SK-N-SH (cell line): ENCODE results near the gene ADGRL3. TPM values are rescaled to one million over a fixed set of nuclear protein-coding genes. Genes with fewer than 3 reads are reported as not detected.

Source experiments
- CTCF ChIA-PET: fragments of 300-600, 350-600 bp; formaldehyde crosslinking; extraction: SDS; loops from one replicate; lab custom pipeline; 2021; lab: Yijun Ruan, JAX
- POLR2A ChIA-PET: fragments of 350-600 bp; sonication (Branson Sonifier 250); formaldehyde crosslinking; extraction: SDS; loops from one replicate; lab custom pipeline; 2020; ENCODE audit warnings: antibody characterized with exemption, inconsistent platforms; lab: Yijun Ruan, JAX
- DNase-seq: peaks from one replicate; pipeline ENCODE4 v3.0.0; 2012
- H2AFZ ChIP-seq: fragments of 200-600 bp; sonication (generic); 2 replicates; pipeline ENCODE4 v1.8.1; 2016; ENCODE audit warnings: antibody characterized with exemption, mild to moderate bottlenecking, low read depth
- H3F3A ChIP-seq: fragments of 200-600 bp; sonication (generic); replicated peaks from 2 replicates; pipeline ENCODE3; 2016; ENCODE audit warnings: antibody characterized with exemption, mild to moderate bottlenecking; ENCODE audit not compliant: insufficient read depth
- H3K27ac ChIP-seq, 2 experiments: fragments of 200-500 bp in 1 of 2; fragments of 200-600 bp in 1 of 2; sonication (Bioruptor generic) in 1 of 2; sonication (generic), shearing (Covaris generic) in 1 of 2; 2 replicates each; pipeline versions ENCODE4 v1.5.1 to v1.6.1; 2014 to 2016; ENCODE audit warnings: low read depth in 2 of 2, inconsistent platforms in 1 of 2, low read length in 1 of 2, mild to moderate bottlenecking in 1 of 2, mixed read lengths in 1 of 2
- H3K27me3 ChIP-seq: fragments of 200-600 bp; sonication (generic), shearing (Covaris generic); 2 replicates; pipeline ENCODE4 v1.6.1; 2016; ENCODE audit warnings: mixed run types; ENCODE audit not compliant: insufficient read depth
- H3K36me3 ChIP-seq, 2 experiments: fragments of 200-500 bp in 1 of 2; fragments of 200-600 bp in 1 of 2; sonication (Bioruptor generic) in 1 of 2; sonication (generic) in 1 of 2; replicated peaks in 1 of 2; 2 replicates each; pipeline versions ENCODE3 to v1.5.1; 2014 to 2016; ENCODE audit warnings: low read length in 1 of 2, mild to moderate bottlenecking in 1 of 2; ENCODE audit not compliant: insufficient read depth in 2 of 2, control insufficient read depth in 1 of 2
- H3K4me1 ChIP-seq, 2 experiments: fragments of 200-500 bp in 1 of 2; fragments of 200-600 bp in 1 of 2; sonication (Bioruptor generic) in 1 of 2; sonication (generic), shearing (Covaris generic) in 1 of 2; 2 replicates each; pipeline versions ENCODE4 v1.5.1 to v1.6.1; 2014 to 2016; ENCODE audit warnings: low read depth in 1 of 2, low read length in 1 of 2, mixed run types in 1 of 2; ENCODE audit not compliant: insufficient read depth in 2 of 2, control insufficient read depth in 1 of 2
- H3K4me2 ChIP-seq: fragments of 200-600 bp; sonication (generic), shearing (Covaris generic); 2 replicates; pipeline ENCODE4 v1.6.1; 2017; ENCODE audit warnings: mixed run types
- H3K4me3 ChIP-seq, 2 experiments: fragments of 200-500 bp in 1 of 2; fragments of 200-600 bp in 1 of 2; sonication (Bioruptor generic) in 1 of 2; sonication (generic), shearing (Covaris generic) in 1 of 2; 2 replicates each; pipeline versions ENCODE4 v1.5.1 to v1.8.1; 2014 to 2016; ENCODE audit warnings: low read depth in 2 of 2, inconsistent platforms in 1 of 2, low read length in 1 of 2, mild to moderate bottlenecking in 1 of 2, mixed read lengths in 1 of 2, moderate library complexity in 1 of 2
- H3K79me2 ChIP-seq: fragments of 200-600 bp; sonication (generic); 2 replicates; pipeline ENCODE4 v1.8.1; 2017; ENCODE audit warnings: mild to moderate bottlenecking; ENCODE audit not compliant: insufficient read depth
- H3K9ac ChIP-seq: fragments of 200-600 bp; sonication (generic); 2 replicates; pipeline ENCODE4 v1.6.1; 2017; ENCODE audit warnings: mixed run types
- H3K9me2 ChIP-seq: fragments of 200-600 bp; sonication (generic); 2 replicates; pipeline ENCODE4 v1.6.1; 2017; ENCODE audit warnings: mixed run types
- H3K9me3 ChIP-seq: fragments of 200-600 bp; sonication (generic); 2 replicates; pipeline ENCODE4 v1.6.1; 2017; ENCODE audit warnings: mixed run types, mild to moderate bottlenecking, moderate library complexity
- H4K20me1 ChIP-seq: fragments of 200-600 bp; sonication (generic); 2 replicates; pipeline ENCODE4 v1.6.1; 2017; ENCODE audit warnings: mild to moderate bottlenecking, mixed run types; ENCODE audit not compliant: insufficient read depth
- CHD2 ChIP-seq: fragments of 150-350 bp; IDR thresholded peaks from 2 replicates; pipeline ENCODE4 v1.6.1; 2018; ENCODE audit warnings: low read length; ENCODE audit not compliant: partially characterized antibody
- EZH2phosphoT487 ChIP-seq: fragments of 200-600 bp; sonication (generic); IDR thresholded peaks from 2 replicates; pipeline ENCODE4 v1.6.1; 2017; ENCODE audit warnings: low read depth, mixed run types, mild to moderate bottlenecking, antibody characterized with exemption, moderate library complexity, borderline replicate concordance
- FOXM1 ChIP-seq: IDR thresholded peaks from 2 replicates; pipeline ENCODE4 v1.4.0; 2012; ENCODE audit warnings: low read depth, mild to moderate bottlenecking
- GABPA ChIP-seq: IDR thresholded peaks from 2 replicates; pipeline ENCODE4 v1.4.0; 2012; ENCODE audit warnings: low read depth, mild to moderate bottlenecking
- GATA2 ChIP-seq: sonication (generic); formaldehyde crosslinking; IDR thresholded peaks from 2 replicates; pipeline ENCODE4 v1.5.0; 2020; ENCODE audit warnings: mild to moderate bottlenecking, missing genetic modification reagents
- MAX ChIP-seq: IDR thresholded peaks from 2 replicates; pipeline ENCODE4 v1.4.0; 2012; ENCODE audit warnings: low read depth
- MEF2A ChIP-seq: IDR thresholded peaks from 2 replicates; pipeline ENCODE4 v1.4.0; 2012; ENCODE audit warnings: low read depth, borderline replicate concordance
- NRF1 ChIP-seq: IDR thresholded peaks from 2 replicates; pipeline ENCODE4 v1.6.1; 2012; ENCODE audit warnings: low read depth, mild to moderate bottlenecking, low read length
- POLR2AphosphoS5 ChIP-seq: IDR thresholded peaks from 2 replicates; pipeline ENCODE4 v1.6.1; 2012; ENCODE audit warnings: low read depth, low read length
- RCOR1 ChIP-seq: fragments of 150-350 bp; IDR thresholded peaks from 2 replicates; pipeline ENCODE4 v1.6.1; 2017; ENCODE audit warnings: antibody characterized with exemption, low read length
- REST ChIP-seq: IDR thresholded peaks from 2 replicates; pipeline ENCODE4 v1.6.1; 2012; ENCODE audit warnings: mild to moderate bottlenecking, low read depth, low read length, moderate library complexity
- RXRA ChIP-seq: IDR thresholded peaks from 2 replicates; pipeline ENCODE4 v1.4.0; 2012; ENCODE audit warnings: low read depth, mild to moderate bottlenecking, borderline replicate concordance
- SMC3 ChIP-seq: IDR thresholded peaks from 2 replicates; pipeline ENCODE4 v1.6.1; 2012; ENCODE audit warnings: low read depth, low read length, improper control_type of control experiment
- TAF1 ChIP-seq: IDR thresholded peaks from 2 replicates; pipeline ENCODE4 v1.6.1; 2012; ENCODE audit warnings: low read depth, mild to moderate bottlenecking, low read length, moderate library complexity, borderline replicate concordance
- TCF12 ChIP-seq: IDR thresholded peaks from 2 replicates; pipeline ENCODE4 v1.4.0; 2012
- USF1 ChIP-seq: IDR thresholded peaks from 2 replicates; pipeline ENCODE4 v1.4.0; 2012; ENCODE audit warnings: low read depth, borderline replicate concordance
- WGBS: methylation state at CpG from one replicate; pipeline ENCODE4 v1.1.6; 2017; ENCODE audit warnings: low lambda C conversion rate; 5-methylcytosine and 5-hydroxymethylcytosine counted together
- polyA plus RNA-seq, 3 experiments: library from polyadenylated mRNA; depleted of rRNA; stranded (reverse); fragments of >200 nt; gene quantifications; 2 replicates each; pipeline ENCODE4 v1.2.3, GENCODE V29; 2012
- TF ChIP-seq, protein P1 (sequence below): fragments of 150-350 bp; IDR thresholded peaks from 2 replicates; pipeline ENCODE4 v1.6.1; 2017; ENCODE audit warnings: antibody characterized with exemption, low read length, low read depth, borderline replicate concordance
- TF ChIP-seq, protein P2 (sequence below): fragments of 150-350 bp; IDR thresholded peaks from 2 replicates; pipeline ENCODE4 v1.6.1; 2016; ENCODE audit warnings: mild to moderate bottlenecking, low read depth, low read length
- TF ChIP-seq, protein P3 (sequence below): IDR thresholded peaks from 2 replicates; pipeline ENCODE4; 2012

ADGRL3 gene
- polyA plus RNA-seq, 1 of the 3 experiments (the other 2 are of a cell fraction) = 0.03 TPM

GRCh38 chr4:61356696-61357095 lies 156.6 kb downstream of the ADGRL3 start:
- DNase-seq = no peak
- H4K20me1 ChIP-seq = no peaks in the 10 kb centered on the region
- POLR2A ChIA-PET = no interaction called here
- CTCF ChIA-PET = no interaction called here
- H3K27ac ChIP-seq = no peak overlapping the region
- TF ChIP-seq TAF1 (no peak), RCOR1 (no peak), RXRA (no peak), NRF1 (no peak), USF1 (no peak), CHD2 (no peak), MAX (no peak)
- TF ChIP-seq, protein P1, sequence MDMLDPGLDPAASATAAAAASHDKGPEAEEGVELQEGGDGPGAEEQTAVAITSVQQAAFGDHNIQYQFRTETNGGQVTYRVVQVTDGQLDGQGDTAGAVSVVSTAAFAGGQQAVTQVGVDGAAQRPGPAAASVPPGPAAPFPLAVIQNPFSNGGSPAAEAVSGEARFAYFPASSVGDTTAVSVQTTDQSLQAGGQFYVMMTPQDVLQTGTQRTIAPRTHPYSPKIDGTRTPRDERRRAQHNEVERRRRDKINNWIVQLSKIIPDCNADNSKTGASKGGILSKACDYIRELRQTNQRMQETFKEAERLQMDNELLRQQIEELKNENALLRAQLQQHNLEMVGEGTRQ = no peak
- TF ChIP-seq, protein P2, sequence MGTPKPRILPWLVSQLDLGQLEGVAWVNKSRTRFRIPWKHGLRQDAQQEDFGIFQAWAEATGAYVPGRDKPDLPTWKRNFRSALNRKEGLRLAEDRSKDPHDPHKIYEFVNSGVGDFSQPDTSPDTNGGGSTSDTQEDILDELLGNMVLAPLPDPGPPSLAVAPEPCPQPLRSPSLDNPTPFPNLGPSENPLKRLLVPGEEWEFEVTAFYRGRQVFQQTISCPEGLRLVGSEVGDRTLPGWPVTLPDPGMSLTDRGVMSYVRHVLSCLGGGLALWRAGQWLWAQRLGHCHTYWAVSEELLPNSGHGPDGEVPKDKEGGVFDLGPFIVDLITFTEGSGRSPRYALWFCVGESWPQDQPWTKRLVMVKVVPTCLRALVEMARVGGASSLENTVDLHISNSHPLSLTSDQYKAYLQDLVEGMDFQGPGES = no peak
- TF ChIP-seq, all 33 proteins: peak for 0
- Histone ChIP-seq H3K4me2 (no peak overlapping the region), H3K4me3 (no peak overlapping the region), H3K9ac (no peak overlapping the region), H3K27me3 (no peaks in the 10 kb centered on the region), H3K9me3 (no peaks in the 10 kb centered on the region), H3K4me1 (no peaks in the 10 kb centered on the region), H3K9me2 (no peaks in the 10 kb centered on the region), H2AFZ (no peak overlapping the region), H3K79me2 (no peaks in the 10 kb centered on the region), H3K36me3 (no peaks in the 10 kb centered on the region), H3F3A (no peaks in the 10 kb centered on the region)
- WGBS = 68% methylated on average over 1 of the region's 1 CpG

DNA sequence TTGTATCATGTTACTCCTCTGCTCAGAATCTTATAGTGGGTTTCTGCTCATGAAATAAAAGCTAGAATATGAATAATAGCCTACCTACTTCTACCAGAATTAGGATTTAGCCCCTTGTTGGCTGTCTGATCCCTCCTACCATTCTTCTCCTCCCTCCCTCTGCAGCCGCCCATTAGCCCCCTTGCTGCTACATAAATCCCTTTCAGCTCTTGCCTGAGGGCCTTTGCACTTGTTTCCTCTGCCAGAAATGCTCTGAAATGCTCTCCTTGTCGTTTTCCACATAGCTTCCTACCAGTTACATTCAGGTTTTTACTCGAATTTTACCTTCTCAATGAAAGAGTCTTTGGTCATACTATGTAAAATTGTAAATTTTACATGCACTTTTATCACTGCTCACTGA lies 159.2 kb downstream of the ADGRL3 start:
- Histone ChIP-seq H3F3A (no peaks in the 10 kb centered on the region), H3K79me2 (no peaks in the 10 kb centered on the region), H3K9ac (no peak overlapping the region), H3K9me2 (no peaks in the 10 kb centered on the region), H3K4me3 (no peak overlapping the region), H4K20me1 (no peaks in the 10 kb centered on the region), H3K4me1 (no peaks in the 10 kb centered on the region), H3K9me3 (no peaks in the 10 kb centered on the region), H3K36me3 (no peaks in the 10 kb centered on the region), H3K4me2 (no peak overlapping the region), H3K27me3 (no peaks in the 10 kb centered on the region), H3K27ac (no peak overlapping the region), H2AFZ (no peak overlapping the region)
- ChIA-PET CTCF (no interaction called here), POLR2A (no interaction called here)
- 16% methylated on average over 3 of the region's 3 CpGs for WGBS
- DNase-seq = no peak
- TF ChIP-seq GATA2 (no peak), RCOR1 (no peak), FOXM1 (no peak), NRF1 (no peak), POLR2AphosphoS5 (no peak), GABPA (no peak), MEF2A (no peak), USF1 (no peak), REST (no peak), TCF12 (no peak), EZH2phosphoT487 (no peak), MAX (no peak), SMC3 (no peak)
- TF ChIP-seq, protein P3, sequence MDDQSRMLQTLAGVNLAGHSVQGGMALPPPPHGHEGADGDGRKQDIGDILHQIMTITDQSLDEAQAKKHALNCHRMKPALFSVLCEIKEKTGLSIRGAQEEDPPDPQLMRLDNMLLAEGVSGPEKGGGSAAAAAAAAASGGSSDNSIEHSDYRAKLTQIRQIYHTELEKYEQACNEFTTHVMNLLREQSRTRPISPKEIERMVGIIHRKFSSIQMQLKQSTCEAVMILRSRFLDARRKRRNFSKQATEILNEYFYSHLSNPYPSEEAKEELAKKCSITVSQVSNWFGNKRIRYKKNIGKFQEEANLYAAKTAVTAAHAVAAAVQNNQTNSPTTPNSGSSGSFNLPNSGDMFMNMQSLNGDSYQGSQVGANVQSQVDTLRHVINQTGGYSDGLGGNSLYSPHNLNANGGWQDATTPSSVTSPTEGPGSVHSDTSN = no peak
